GM12878 (cell line): ENCODE measurements around the gene FAP. TPM values are rescaled to one million over a fixed set of nuclear protein-coding genes. Genes with fewer than 3 reads are reported as not detected.

ENCODE experiments used
- ATAC-seq: fragments of 200-7000 bp; cut with Tn5 transposase; 3 replicates; pipeline ENCODE4 v1.9.1; 2020; ENCODE audit warnings: mild to moderate bottlenecking, moderate library complexity
- BruUV-seq: library from RNA; stranded (reverse); fragments of 400-500 nt; replicated peaks from 2 replicates; lab custom pipeline; 2021; lab: Mats Ljungman, UMichigan
- CTCF ChIA-PET: fragments of 300-600 bp; sonication (Branson Sonifier 250); formaldehyde crosslinking; extraction: SDS; loops from one replicate; lab custom pipeline; 2021; ENCODE audit warnings: inconsistent platforms; lab: Yijun Ruan, JAX
- POLR2A ChIA-PET: fragments of 350-600 bp; formaldehyde crosslinking; extraction: SDS; loops from one replicate; lab custom pipeline; 2021; ENCODE audit warnings: inconsistent platforms; lab: Charles Lee
- RAD21 ChIA-PET: fragments of 300-600 bp; sonication (Branson Sonifier 250); formaldehyde crosslinking; loops from one replicate; lab custom pipeline; 2023; ENCODE audit warnings: antibody characterized with exemption; ENCODE audit not compliant: unreplicated experiment; lab: Charles Lee
- SMC1A ChIA-PET: fragments of 300-600 bp; sonication (Branson Sonifier 250); formaldehyde crosslinking; loops from one replicate; lab custom pipeline; 2023; ENCODE audit not compliant: unreplicated experiment, uncharacterized antibody; lab: Charles Lee
- DNase-seq: peaks from one replicate; pipeline ENCODE4 v3.0.0-alpha.2; 2011; ENCODE audit warnings: low read depth, low spot score
- FAIRE-seq: peaks from 3 replicates; lab custom pipeline; 2011; peaks lifted over from hg19 to GRCh38; lab: Jason Lieb, UNC
- H2AFZ ChIP-seq: 2 replicates; pipeline ENCODE4 v1.6.0; 2011; ENCODE audit warnings: low read depth, low read length, control low read depth; ENCODE audit not compliant: control insufficient read depth
- H3K27ac ChIP-seq: 2 replicates; pipeline ENCODE4 v1.5.1; 2011; ENCODE audit warnings: control low read depth; ENCODE audit not compliant: control insufficient read depth, insufficient read depth
- H3K27me3 ChIP-seq, 2 experiments: replicated peaks in 1 of 2; 2 replicates each; pipeline versions ENCODE4 v1.6.0 to v1.6.1; 2011; ENCODE audit warnings: low read length in 1 of 2; ENCODE audit not compliant: control insufficient read depth in 2 of 2, insufficient read depth in 2 of 2
- H3K36me3 ChIP-seq, 2 experiments: 2 replicates each; pipeline ENCODE4 v1.5.1; 2011; ENCODE audit warnings: low read length in 1 of 2; ENCODE audit not compliant: control insufficient read depth in 2 of 2, insufficient read depth in 2 of 2
- H3K4me1 ChIP-seq: 2 replicates; pipeline ENCODE4 v1.6.1; 2011; ENCODE audit warnings: mild to moderate bottlenecking, low read length, moderate library complexity, mixed read lengths; ENCODE audit not compliant: control insufficient read depth, insufficient read depth
- H3K4me2 ChIP-seq: 2 replicates; pipeline ENCODE4 v1.6.0; 2011; ENCODE audit warnings: control low read depth; ENCODE audit not compliant: control insufficient read depth, insufficient read depth
- H3K4me3 ChIP-seq: fragments of 200-600 bp; sonication (generic); 2 replicates; pipeline ENCODE4 v1.5.1; 2016
- H3K79me2 ChIP-seq: 2 replicates; pipeline ENCODE4 v1.6.0; 2011; ENCODE audit warnings: low read length; ENCODE audit not compliant: control insufficient read depth, insufficient read depth
- H3K9ac ChIP-seq: 2 replicates; pipeline ENCODE4 v1.8.0; 2011; ENCODE audit warnings: low read length, control low read depth, mixed read lengths; ENCODE audit not compliant: control insufficient read depth, insufficient read depth
- H3K9me3 ChIP-seq: replicated peaks from 3 replicates; pipeline ENCODE4 v1.5.1; 2011; ENCODE audit warnings: mild to moderate bottlenecking, low read length; ENCODE audit not compliant: control insufficient read depth, insufficient read depth
- H4K20me1 ChIP-seq: 2 replicates; pipeline ENCODE4 v1.6.0; 2011; ENCODE audit not compliant: control insufficient read depth, insufficient read depth
- BCL11A ChIP-seq: IDR thresholded peaks from 2 replicates; pipeline ENCODE4 v1.6.1; 2011; ENCODE audit warnings: low read depth, low read length
- CBX5 ChIP-seq: sonication (generic); IDR thresholded peaks from 2 replicates; pipeline ENCODE4 v1.6.1; 2016; ENCODE audit warnings: low read depth, moderate library complexity, mild to moderate bottlenecking, inconsistent platforms
- FOXK2 ChIP-seq: fragments of 450-650 bp; IDR thresholded peaks from 2 replicates; pipeline ENCODE4 v1.6.1; 2017; ENCODE audit warnings: mild to moderate bottlenecking, moderate library complexity
- HCFC1 ChIP-seq: fragments of 150-350 bp; IDR thresholded peaks from 2 replicates; pipeline ENCODE4 v1.6.1; 2014; ENCODE audit warnings: low read length
- HDAC2 ChIP-seq: fragments of 200-600 bp; sonication (generic); IDR thresholded peaks from 2 replicates; pipeline ENCODE4 v1.6.1; 2017
- IRF4 ChIP-seq: IDR thresholded peaks from 2 replicates; pipeline ENCODE4 v1.6.1; 2011; ENCODE audit warnings: low read depth, low read length
- MYB ChIP-seq: fragments of 150-350 bp; IDR thresholded peaks from 2 replicates; pipeline ENCODE4 v1.6.1; 2014; ENCODE audit warnings: mild to moderate bottlenecking, low read depth, low read length, borderline replicate concordance
- NFIC ChIP-seq: IDR thresholded peaks from 2 replicates; pipeline ENCODE4 v1.6.1; 2012; ENCODE audit warnings: low read depth, mild to moderate bottlenecking, inconsistent platforms, low read length, moderate library complexity
- WGBS: methylation state at CpG from one replicate; pipeline ENCODE4 v1.1.6; 2016; ENCODE audit warnings: low lambda C conversion rate; ENCODE audit not compliant: insufficient replicate concordance, insufficient coverage; ENCODE audit errors: missing lambda C conversion rate; 5-methylcytosine and 5-hydroxymethylcytosine counted together
- in situ Hi-C: fragments of 300-500 bp; cut with MboI; formaldehyde crosslinking; loops from 9 replicates; pipeline ENCODE4 v1.14.3; 2018; ENCODE audit warnings: mixed read lengths
- intact Hi-C: fragments of 100-400 bp; cut with micrococcal nuclease; formaldehyde crosslinking; loops from one replicate; pipeline ENCODE4 v1.14.2; 2022; ENCODE audit not compliant: unreplicated experiment
- polyA plus RNA-seq, 11 experiments: library from polyadenylated mRNA; depleted of rRNA in 4 of 11; unstranded in 6 of 11; stranded (reverse) in 5 of 11; fragments of >200 nt; fragmentation: Nextera tagmentation in 4 of 11; fragmentation: Illumina TruSeq in 1 of 11; extraction: Ambion mirVana in 4 of 11; extraction: Trizol in 1 of 11; gene quantifications; 1 replicate in 1 of 11; 2 replicates in 10 of 11; pipeline versions ENCODE4 v1.2.1 to v1.2.3, GENCODE V29; 2011 to 2016; ENCODE audit warnings: inconsistent platforms in 2 of 11, missing spikeins in 2 of 11, low read depth in 1 of 11
- total RNA-seq, 4 experiments: library from RNA; depleted of rRNA in 3 of 4; stranded (reverse); fragments of >200 nt in 3 of 4; fragmentation: Illumina TruSeq in 1 of 4; extraction: Trizol in 1 of 4; gene quantifications; 2 replicates each; pipeline versions ENCODE4 v1.2.1 to v1.2.3, GENCODE V29; 2013 to 2021
- TF ChIP-seq, protein P1 (sequence below): IDR thresholded peaks from 2 replicates; pipeline ENCODE4 v1.6.1; 2011; ENCODE audit warnings: borderline replicate concordance, low read depth, mild to moderate bottlenecking, moderate library complexity, mixed read lengths, low read length; ENCODE audit not compliant: insufficient read depth; ENCODE audit errors: extremely low read length
- TF ChIP-seq, protein P2 (sequence below): fragments of 450-650 bp; IDR thresholded peaks from 2 replicates; pipeline ENCODE4 v1.6.1; 2016; ENCODE audit warnings: mild to moderate bottlenecking
- TF ChIP-seq, protein P3 (sequence below): IDR thresholded peaks from 2 replicates; pipeline ENCODE4 v1.6.1; 2011; ENCODE audit warnings: mild to moderate bottlenecking, low read depth, low read length, moderate library complexity; ENCODE audit not compliant: insufficient replicate concordance

The FAP gene
- total and polyA plus RNA-seq, 10 of the 15 experiments (the other 5 are each of a cell fraction or from before 2014, with no cell fraction given): 0.16 TPM; not detected in 9

DNA sequence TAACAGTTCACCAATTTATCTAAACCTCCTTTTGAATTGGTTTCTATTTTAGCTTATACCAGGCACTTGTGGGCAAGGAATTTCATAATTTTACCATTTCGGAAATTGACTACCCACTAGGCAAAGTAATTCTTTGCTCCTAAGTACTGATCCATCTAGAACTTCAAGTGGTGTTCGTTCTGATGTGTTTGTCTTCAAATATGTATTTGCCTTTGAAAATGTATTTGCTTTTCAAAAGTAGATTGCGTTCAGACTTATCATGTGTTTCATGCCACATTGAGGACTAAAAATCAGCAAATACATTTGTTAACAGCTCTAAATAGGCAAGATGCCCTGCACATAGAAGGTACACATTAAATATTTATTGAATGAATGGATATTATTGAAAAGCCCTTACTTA is 48.5 kb upstream of the FAP start:
- ChIA-PET CTCF (interaction anchor here (0.8 to 18.0 kb wide), 4 partner anchors 14 to 71 kb away, joined by 3 to 316 read pairs (median 6); no protein-coding TSS in a partner anchor), POLR2A (no interaction called here), SMC1A (interaction anchor here (1.0 to 2.1 kb wide), 3 partner anchors 10 to 43 kb away, joined by 3 to 10 read pairs (median 3); no protein-coding TSS in a partner anchor), RAD21 (no interaction called here)
- H3K27ac ChIP-seq: no peak overlapping the region
- intact Hi-C loops (no loop called here), in situ Hi-C loops (no loop called here)
- BruUV-seq: no TSS peak
- no peaks in the 10 kb centered on the region for H3K79me2 ChIP-seq
- no peak for FAIRE-seq
- 96% methylated on average over 3 of the region's 3 CpGs for WGBS
- H3K4me2 ChIP-seq: no peak overlapping the region
- peaks cover 1 to 21% of the 10 kb centered on the region in 2 experiments; a peak in 3 of 4 replicates for H3K36me3 ChIP-seq
- no peak for TF ChIP-seq FOXK2
- no peak for TF ChIP-seq BCL11A
- no peak for TF ChIP-seq HCFC1
- no peak for TF ChIP-seq MYB
- TF ChIP-seq HDAC2: no peak
- TF ChIP-seq, protein P1, sequence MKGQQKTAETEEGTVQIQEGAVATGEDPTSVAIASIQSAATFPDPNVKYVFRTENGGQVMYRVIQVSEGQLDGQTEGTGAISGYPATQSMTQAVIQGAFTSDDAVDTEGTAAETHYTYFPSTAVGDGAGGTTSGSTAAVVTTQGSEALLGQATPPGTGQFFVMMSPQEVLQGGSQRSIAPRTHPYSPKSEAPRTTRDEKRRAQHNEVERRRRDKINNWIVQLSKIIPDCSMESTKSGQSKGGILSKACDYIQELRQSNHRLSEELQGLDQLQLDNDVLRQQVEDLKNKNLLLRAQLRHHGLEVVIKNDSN: no peak
- TF ChIP-seq, protein P2, sequence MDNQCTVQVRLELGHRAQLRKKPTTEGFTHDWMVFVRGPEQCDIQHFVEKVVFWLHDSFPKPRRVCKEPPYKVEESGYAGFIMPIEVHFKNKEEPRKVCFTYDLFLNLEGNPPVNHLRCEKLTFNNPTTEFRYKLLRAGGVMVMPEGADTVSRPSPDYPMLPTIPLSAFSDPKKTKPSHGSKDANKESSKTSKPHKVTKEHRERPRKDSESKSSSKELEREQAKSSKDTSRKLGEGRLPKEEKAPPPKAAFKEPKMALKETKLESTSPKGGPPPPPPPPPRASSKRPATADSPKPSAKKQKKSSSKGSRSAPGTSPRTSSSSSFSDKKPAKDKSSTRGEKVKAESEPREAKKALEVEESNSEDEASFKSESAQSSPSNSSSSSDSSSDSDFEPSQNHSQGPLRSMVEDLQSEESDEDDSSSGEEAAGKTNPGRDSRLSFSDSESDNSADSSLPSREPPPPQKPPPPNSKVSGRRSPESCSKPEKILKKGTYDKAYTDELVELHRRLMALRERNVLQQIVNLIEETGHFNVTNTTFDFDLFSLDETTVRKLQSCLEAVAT: no peak
- TF ChIP-seq IRF4: no peak
- TF ChIP-seq, protein P3, sequence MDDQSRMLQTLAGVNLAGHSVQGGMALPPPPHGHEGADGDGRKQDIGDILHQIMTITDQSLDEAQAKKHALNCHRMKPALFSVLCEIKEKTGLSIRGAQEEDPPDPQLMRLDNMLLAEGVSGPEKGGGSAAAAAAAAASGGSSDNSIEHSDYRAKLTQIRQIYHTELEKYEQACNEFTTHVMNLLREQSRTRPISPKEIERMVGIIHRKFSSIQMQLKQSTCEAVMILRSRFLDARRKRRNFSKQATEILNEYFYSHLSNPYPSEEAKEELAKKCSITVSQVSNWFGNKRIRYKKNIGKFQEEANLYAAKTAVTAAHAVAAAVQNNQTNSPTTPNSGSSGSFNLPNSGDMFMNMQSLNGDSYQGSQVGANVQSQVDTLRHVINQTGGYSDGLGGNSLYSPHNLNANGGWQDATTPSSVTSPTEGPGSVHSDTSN: no peak
- TF ChIP-seq CBX5: no peak
- TF ChIP-seq NFIC: no peak
- no peaks in the 10 kb centered on the region for H3K9me3 ChIP-seq
- no peak for ATAC-seq
- H3K27me3 ChIP-seq: no peaks in the 10 kb centered on the region
- no peak overlapping the region for H3K9ac ChIP-seq
- no peak overlapping the region for H2AFZ ChIP-seq
- DNase-seq: no peak
- no peaks in the 10 kb centered on the region for H3K4me1 ChIP-seq
- no peak overlapping the region for H3K4me3 ChIP-seq
- no peaks in the 10 kb centered on the region for H4K20me1 ChIP-seq
